OCI-LY3 (cell line): ENCODE data around the gene C2orf68.
"Not testable (repeated sequence)": the region's sequence is repeated elsewhere in the genome, so short reads cannot be mapped to it uniquely, and the experiment has no call there.

Source experiments
- H2AFZ ChIP-seq: fragments of 200-600, 300-600 bp; shearing (Covaris generic); 2 replicates; pipeline ENCODE4 v1.6.0; 2014; ENCODE audit warnings: antibody characterized with exemption, low read depth, low read length
- H3K27ac ChIP-seq: fragments of 200-600, 300-600 bp; sonication (generic); 2 replicates; pipeline ENCODE4 v1.5.1; 2014; ENCODE audit warnings: mild to moderate bottlenecking, low read length, moderate library complexity, mixed read lengths
- H3K27me3 ChIP-seq: fragments of 200-600, 300-600 bp; sonication (generic); 2 replicates; pipeline ENCODE4 v1.6.1; 2014; ENCODE audit warnings: low read depth, low read length, mixed read lengths
- H3K36me3 ChIP-seq: fragments of 200-600, 300-600 bp; sonication (generic); replicated peaks from 2 replicates; pipeline ENCODE3; 2014; ENCODE audit warnings: low read depth, low read length, mixed read lengths
- H3K4me1 ChIP-seq: fragments of 300-600, 200-600 bp; sonication (generic); 2 replicates; pipeline ENCODE4 v1.6.1; 2014; ENCODE audit warnings: low read length, mixed read lengths
- H3K4me2 ChIP-seq: fragments of 200-600, 300-600 bp; sonication (generic); 2 replicates; pipeline ENCODE4 v1.6.1; 2014; ENCODE audit warnings: low read length, mixed read lengths
- H3K4me3 ChIP-seq: fragments of 300-600, 200-600 bp; sonication (generic); 2 replicates; pipeline ENCODE4 v1.5.1; 2014; ENCODE audit warnings: antibody characterized with exemption, mild to moderate bottlenecking, low read length, moderate library complexity
- H3K79me2 ChIP-seq: fragments of 300-600, 200-600 bp; shearing (Covaris generic); 2 replicates; pipeline ENCODE4 v1.6.1; 2014; ENCODE audit warnings: mild to moderate bottlenecking, low read length, mixed read lengths
- H3K9ac ChIP-seq: fragments of 300-600, 200-600 bp; shearing (Covaris generic); 2 replicates; pipeline ENCODE4 v1.6.0; 2014; ENCODE audit warnings: mild to moderate bottlenecking, low read length, moderate library complexity
- H3K9me3 ChIP-seq: fragments of 200-600, 300-600 bp; shearing (Covaris generic); 2 replicates; pipeline ENCODE4 v1.6.1; 2014; ENCODE audit warnings: low read length, mixed read lengths; ENCODE audit not compliant: insufficient read depth
- H4K20me1 ChIP-seq: fragments of 200-600, 300-600 bp; sonication (generic); 2 replicates; pipeline ENCODE4 v1.6.1; 2016; ENCODE audit warnings: low read length, mixed read lengths; ENCODE audit not compliant: insufficient read depth
- EZH2phosphoT487 ChIP-seq: fragments of 200-600 bp; shearing (Covaris generic); IDR thresholded peaks from 2 replicates; pipeline ENCODE4 v1.6.1; 2018; ENCODE audit warnings: antibody characterized with exemption, mixed run types, low read depth
- TF ChIP-seq, protein P1 (sequence below): fragments of 200-600, 300-600 bp; sonication (generic); IDR thresholded peaks from 2 replicates; pipeline ENCODE4 v1.5.1; 2014; ENCODE audit warnings: antibody characterized with exemption, low read length, low read depth

The C2orf68 gene

DNA sequence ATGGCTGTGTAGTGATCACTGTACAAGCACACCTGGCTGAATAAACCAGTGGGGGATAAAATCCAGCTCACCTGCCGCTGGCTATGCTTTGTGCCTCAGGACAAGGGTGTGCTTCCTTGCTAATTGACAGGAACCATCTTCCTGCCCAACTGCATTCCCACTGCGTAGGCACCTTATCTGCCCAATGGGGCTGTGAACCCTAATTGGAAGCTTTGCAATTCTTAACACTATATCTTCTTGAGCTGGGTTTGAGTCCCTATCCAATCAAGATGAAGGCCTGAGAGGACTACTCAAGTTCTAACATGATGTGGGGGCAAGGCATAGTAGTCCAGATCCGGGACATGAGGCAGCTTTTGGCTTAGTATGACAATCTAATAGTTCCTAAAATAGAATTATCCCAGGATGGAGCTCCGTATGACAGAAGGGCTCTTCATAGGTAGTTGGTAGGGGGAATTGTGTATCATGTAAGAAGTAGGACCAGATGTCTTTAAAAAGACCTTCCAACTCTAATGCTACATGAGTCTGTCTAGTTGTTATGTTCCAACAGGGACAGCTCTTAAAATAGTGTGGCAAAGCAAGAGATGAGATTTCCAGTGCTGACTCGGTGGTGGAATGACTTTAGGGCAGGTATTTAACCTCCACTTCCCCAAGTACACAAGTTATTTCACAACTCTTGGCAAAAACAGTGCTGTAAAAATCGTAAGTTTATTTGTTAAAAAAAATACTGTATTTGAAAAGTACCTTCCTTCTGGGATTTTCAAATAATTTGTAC, 7.1 kb downstream of the C2orf68 start:
- Histone ChIP-seq H2AFZ (no peak overlapping the region), H3K4me3 (no peak overlapping the region), H3K79me2 (no peaks in the 10 kb centered on the region), H4K20me1 (no peaks in the 10 kb centered on the region), H3K36me3 (peaks cover 18% of the 10 kb centered on the region), H3K9ac (no peak overlapping the region), H3K4me2 (no peak overlapping the region), H3K27me3 (no peaks in the 10 kb centered on the region), H3K27ac (no peak overlapping the region), H3K9me3 (no peaks in the 10 kb centered on the region), H3K4me1 (no peaks in the 10 kb centered on the region; the same call in 1 of the 2 replicates)
- no peak for TF ChIP-seq EZH2phosphoT487
- TF ChIP-seq, protein P1, sequence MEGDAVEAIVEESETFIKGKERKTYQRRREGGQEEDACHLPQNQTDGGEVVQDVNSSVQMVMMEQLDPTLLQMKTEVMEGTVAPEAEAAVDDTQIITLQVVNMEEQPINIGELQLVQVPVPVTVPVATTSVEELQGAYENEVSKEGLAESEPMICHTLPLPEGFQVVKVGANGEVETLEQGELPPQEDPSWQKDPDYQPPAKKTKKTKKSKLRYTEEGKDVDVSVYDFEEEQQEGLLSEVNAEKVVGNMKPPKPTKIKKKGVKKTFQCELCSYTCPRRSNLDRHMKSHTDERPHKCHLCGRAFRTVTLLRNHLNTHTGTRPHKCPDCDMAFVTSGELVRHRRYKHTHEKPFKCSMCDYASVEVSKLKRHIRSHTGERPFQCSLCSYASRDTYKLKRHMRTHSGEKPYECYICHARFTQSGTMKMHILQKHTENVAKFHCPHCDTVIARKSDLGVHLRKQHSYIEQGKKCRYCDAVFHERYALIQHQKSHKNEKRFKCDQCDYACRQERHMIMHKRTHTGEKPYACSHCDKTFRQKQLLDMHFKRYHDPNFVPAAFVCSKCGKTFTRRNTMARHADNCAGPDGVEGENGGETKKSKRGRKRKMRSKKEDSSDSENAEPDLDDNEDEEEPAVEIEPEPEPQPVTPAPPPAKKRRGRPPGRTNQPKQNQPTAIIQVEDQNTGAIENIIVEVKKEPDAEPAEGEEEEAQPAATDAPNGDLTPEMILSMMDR = no peak

DNA sequence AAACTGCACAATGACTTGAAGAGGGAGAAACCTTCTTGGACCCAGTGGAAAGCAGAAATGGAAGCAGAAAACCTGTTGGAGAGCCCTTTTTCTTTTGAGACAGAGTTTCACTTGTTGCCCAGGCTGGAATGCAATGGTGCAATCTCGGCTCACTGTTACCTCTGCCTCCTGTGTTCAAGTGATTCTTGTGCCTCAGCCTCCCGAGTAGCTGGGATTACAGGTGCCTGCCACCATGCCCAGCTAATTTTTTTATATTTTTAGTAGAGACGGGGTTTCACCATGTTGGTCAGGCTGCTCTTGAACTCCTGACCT, 7.8 kb downstream of the C2orf68 start:
- H4K20me1 ChIP-seq, H3K79me2 ChIP-seq, H3K27me3 ChIP-seq, H2AFZ ChIP-seq, H3K4me3 ChIP-seq, H3K9me3 ChIP-seq, H3K4me2 ChIP-seq, H3K9ac ChIP-seq, H3K27ac ChIP-seq, H3K4me1 ChIP-seq: not testable (repeated sequence)
- H3K36me3 ChIP-seq = peaks cover 15% of the 10 kb centered on the region

DNA sequence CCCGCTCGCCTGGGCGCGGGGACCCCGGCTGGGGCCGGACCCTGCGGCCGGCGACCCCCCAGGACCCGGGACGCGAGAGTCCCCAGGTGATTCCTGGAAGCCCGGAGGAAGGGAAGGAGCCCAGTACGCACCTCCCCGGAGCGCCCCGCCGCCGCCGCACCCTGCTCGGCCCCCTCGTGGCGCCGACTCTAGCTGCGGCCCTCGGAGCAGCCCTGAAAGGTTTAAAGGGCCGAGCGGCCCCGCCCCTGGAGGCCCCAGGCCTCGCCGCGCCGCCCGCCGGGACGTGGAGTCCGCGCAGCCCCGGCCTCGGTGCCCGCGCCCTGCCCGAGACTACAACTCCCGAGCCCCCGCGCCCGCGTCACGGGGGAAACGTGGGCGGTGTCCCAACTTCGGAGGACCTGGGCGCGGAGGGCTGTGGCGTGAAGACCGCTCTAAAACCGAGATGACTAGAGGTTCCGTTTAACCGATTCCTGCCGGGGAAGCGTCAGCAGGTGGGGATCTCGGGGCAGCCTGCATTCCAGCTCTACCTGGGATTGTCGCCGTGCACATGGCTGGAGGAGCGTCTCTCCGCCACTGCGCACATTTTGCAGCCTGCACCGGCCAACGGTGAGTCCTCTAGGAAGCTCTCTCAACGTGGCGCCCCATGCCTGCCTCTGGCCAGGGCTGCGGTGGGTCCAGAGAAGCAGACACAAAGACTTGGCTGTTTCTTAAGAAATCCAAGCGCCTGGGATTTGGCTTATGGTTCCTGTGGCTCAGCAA, 9.2 kb downstream of the C2orf68 start, which contains the start of gene TMEM150A:
Gene TMEM150A, minus strand, starts transcription at position 223 of the 759 bp plus-strand sequence. CDS start 750 bp downstream, outside the sequence.
- Histone ChIP-seq H3K4me2 (peak within 1 kb of the TSS; percentile 93), H2AFZ (peak within 1 kb of the TSS; percentile 78; the same call in 1 of the 2 replicates), H3K9ac (peak within 1 kb of the TSS; percentile 52), H3K79me2 (no peaks in the 10 kb centered on the region), H3K36me3 (peaks cover 7% of the 10 kb centered on the region), H3K9me3 (no peaks in the 10 kb centered on the region), H4K20me1 (no peaks in the 10 kb centered on the region), H3K4me1 (no peaks in the 10 kb centered on the region; the same call in 1 of the 2 replicates), H3K4me3 (peak within 1 kb of the TSS; percentile 83), H3K27me3 (no peaks in the 10 kb centered on the region), H3K27ac (no peak within 1 kb of the TSS)
- no peak for TF ChIP-seq EZH2phosphoT487
- TF ChIP-seq, protein P1 = peak; percentile 17; the same call in 1 of the 2 replicates

DNA sequence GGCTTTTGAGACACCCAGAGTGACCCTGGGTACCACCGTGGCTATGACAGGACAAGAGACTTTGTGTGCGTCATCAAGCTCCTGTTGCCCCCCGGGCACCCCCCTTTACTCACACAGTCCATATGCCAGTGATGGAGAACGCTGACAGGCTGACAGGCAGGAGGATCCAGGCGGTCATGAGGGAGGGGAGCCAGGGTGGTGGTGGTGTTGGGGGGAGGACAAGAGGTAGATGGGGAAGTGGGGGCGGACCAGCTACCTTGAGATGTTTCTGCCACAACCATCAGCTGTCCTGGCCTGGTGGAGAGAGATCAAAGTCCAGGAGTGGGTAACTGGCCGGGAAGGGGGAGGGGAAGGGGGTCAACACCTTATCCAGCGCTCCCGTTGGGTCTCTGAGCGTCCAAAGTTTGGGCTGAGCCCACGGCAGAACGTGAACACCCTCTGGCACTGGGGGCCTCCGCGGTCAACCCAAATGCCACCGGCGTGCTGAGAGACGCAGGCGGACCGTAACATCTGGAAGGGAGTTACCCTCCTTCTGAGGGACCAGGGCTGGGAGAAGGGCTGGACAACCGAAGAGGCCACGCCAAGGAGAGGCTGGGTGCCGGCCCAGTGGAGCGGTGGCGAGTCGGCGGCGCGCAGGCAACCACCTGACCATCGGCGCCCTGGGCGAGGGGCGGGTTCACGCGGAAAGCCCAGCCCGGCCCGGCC, 9.9 kb downstream of the C2orf68 start:
- no peaks in the 10 kb centered on the region for H4K20me1 ChIP-seq
- H2AFZ ChIP-seq = no peak overlapping the region
- H3K9ac ChIP-seq = peak overlapping the region; percentile 29
- peaks cover 4% of the 10 kb centered on the region for H3K79me2 ChIP-seq
- no peak for TF ChIP-seq EZH2phosphoT487
- TF ChIP-seq, protein P1 = no peak
- no peak overlapping the region for H3K27ac ChIP-seq
- no peaks in the 10 kb centered on the region; the same call in 1 of the 2 replicates for H3K4me1 ChIP-seq
- peak overlapping the region; percentile 93 for H3K4me2 ChIP-seq
- H3K36me3 ChIP-seq = peaks cover 11% of the 10 kb centered on the region
- no peaks in the 10 kb centered on the region for H3K27me3 ChIP-seq
- no peaks in the 10 kb centered on the region for H3K9me3 ChIP-seq
- H3K4me3 ChIP-seq = peak overlapping the region; percentile 83
